ENCODE measurements around the gene ARPC5L. TPM values are rescaled to one million over a fixed set of nuclear protein-coding genes. Genes with fewer than 3 reads are reported as not detected.

ARPC5L gene
- total RNA-seq, 1 experiment from 2014 or later = 47.2 TPM

DNA sequence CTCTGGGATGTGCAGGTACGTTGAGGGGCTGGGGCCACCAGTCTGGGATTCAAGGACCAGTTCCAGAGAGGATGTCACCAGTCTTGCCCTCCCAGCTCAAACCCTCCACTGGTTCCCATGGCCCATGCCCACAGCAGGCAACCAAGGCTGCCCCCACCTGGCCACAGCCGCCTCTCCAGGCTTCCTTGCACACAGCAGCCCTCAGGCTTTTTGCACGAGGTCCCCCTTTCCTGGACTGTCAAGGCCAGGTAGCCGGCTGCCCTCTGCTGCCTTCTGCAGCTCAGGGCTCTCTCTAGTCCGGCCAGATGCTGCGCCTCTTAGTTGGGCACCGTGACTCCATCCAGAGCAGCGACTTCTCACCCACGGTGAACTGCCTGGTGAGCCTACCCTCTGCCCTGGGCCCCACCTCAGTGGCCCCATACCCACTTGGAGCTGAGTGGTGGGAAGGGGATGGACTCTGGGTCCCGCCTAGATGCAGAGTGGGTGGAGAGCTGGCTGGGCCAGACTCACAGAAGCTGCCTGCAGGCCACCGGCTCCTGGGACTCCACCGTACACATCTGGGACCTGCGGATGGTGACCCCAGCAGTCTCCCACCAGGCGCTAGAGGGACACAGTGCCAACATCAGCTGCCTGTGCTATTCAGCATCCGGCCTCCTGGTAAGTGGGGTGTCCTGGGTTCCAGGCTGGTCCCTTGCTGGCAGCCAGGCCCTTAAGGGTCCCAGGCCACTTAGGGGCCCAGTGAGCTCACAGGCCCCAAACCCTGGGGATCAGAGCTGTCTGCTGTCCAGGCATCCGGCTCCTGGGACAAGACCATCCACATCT, 5.8 kb upstream of the ARPC5L start:
- H3K27me3 Mint-ChIP-seq (ENCODE audit: low read depth) = no peaks in the 10 kb centered on the region
- H3K4me1 Mint-ChIP-seq = peaks cover 21% of the 10 kb centered on the region
- peak; percentile 79 for DNase-seq (ENCODE audit: low spot score)
- no peak overlapping the region for H3K27ac Mint-ChIP-seq
- ChIA-PET CTCF (interaction anchor here (0.5 to 12.9 kb wide), 32 partner anchors 11 to 506 kb away, joined by 3 to 935 read pairs (median 4); partner anchors contain the start of genes NR6A1, OLFML2A and SCAI), POLR2A (interaction anchor here (0.6 to 1.9 kb wide), 11 partner anchors 16 to 113 kb away, joined by 3 to 14 read pairs (median 3); partner anchors contain the start of gene NR6A1)
- peak; percentile 62 for ATAC-seq
- peaks cover 41% of the 10 kb centered on the region for H3K36me3 Mint-ChIP-seq
- no peaks in the 10 kb centered on the region for H3K9me3 Mint-ChIP-seq
- H3K4me3 Mint-ChIP-seq = no peak overlapping the region
- TF ChIP-seq, protein P1, sequence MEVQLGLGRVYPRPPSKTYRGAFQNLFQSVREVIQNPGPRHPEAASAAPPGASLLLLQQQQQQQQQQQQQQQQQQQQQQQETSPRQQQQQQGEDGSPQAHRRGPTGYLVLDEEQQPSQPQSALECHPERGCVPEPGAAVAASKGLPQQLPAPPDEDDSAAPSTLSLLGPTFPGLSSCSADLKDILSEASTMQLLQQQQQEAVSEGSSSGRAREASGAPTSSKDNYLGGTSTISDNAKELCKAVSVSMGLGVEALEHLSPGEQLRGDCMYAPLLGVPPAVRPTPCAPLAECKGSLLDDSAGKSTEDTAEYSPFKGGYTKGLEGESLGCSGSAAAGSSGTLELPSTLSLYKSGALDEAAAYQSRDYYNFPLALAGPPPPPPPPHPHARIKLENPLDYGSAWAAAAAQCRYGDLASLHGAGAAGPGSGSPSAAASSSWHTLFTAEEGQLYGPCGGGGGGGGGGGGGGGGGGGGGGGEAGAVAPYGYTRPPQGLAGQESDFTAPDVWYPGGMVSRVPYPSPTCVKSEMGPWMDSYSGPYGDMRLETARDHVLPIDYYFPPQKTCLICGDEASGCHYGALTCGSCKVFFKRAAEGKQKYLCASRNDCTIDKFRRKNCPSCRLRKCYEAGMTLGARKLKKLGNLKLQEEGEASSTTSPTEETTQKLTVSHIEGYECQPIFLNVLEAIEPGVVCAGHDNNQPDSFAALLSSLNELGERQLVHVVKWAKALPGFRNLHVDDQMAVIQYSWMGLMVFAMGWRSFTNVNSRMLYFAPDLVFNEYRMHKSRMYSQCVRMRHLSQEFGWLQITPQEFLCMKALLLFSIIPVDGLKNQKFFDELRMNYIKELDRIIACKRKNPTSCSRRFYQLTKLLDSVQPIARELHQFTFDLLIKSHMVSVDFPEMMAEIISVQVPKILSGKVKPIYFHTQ (CRISPR knock-in tag; IDR thresholded peaks at IDR 0.05) = no peak
- TF ChIP-seq, protein P2, sequence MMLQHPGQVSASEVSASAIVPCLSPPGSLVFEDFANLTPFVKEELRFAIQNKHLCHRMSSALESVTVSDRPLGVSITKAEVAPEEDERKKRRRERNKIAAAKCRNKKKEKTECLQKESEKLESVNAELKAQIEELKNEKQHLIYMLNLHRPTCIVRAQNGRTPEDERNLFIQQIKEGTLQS (CRISPR knock-in tag; conservative IDR thresholded peaks at IDR 0.05) = no peak
- TF ChIP-seq, protein P3, sequence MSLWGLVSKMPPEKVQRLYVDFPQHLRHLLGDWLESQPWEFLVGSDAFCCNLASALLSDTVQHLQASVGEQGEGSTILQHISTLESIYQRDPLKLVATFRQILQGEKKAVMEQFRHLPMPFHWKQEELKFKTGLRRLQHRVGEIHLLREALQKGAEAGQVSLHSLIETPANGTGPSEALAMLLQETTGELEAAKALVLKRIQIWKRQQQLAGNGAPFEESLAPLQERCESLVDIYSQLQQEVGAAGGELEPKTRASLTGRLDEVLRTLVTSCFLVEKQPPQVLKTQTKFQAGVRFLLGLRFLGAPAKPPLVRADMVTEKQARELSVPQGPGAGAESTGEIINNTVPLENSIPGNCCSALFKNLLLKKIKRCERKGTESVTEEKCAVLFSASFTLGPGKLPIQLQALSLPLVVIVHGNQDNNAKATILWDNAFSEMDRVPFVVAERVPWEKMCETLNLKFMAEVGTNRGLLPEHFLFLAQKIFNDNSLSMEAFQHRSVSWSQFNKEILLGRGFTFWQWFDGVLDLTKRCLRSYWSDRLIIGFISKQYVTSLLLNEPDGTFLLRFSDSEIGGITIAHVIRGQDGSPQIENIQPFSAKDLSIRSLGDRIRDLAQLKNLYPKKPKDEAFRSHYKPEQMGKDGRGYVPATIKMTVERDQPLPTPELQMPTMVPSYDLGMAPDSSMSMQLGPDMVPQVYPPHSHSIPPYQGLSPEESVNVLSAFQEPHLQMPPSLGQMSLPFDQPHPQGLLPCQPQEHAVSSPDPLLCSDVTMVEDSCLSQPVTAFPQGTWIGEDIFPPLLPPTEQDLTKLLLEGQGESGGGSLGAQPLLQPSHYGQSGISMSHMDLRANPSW (CRISPR knock-in tag; conservative IDR thresholded peaks at IDR 0.05; ENCODE audit: low read depth) = 0 out of 2 replicates have a peak, but pooled peaks have one; percentile 42
- TF ChIP-seq TEAD1 (CRISPR knock-in tag; IDR thresholded peaks at IDR 0.05) = peak; percentile 48
- TF ChIP-seq, protein P4, sequence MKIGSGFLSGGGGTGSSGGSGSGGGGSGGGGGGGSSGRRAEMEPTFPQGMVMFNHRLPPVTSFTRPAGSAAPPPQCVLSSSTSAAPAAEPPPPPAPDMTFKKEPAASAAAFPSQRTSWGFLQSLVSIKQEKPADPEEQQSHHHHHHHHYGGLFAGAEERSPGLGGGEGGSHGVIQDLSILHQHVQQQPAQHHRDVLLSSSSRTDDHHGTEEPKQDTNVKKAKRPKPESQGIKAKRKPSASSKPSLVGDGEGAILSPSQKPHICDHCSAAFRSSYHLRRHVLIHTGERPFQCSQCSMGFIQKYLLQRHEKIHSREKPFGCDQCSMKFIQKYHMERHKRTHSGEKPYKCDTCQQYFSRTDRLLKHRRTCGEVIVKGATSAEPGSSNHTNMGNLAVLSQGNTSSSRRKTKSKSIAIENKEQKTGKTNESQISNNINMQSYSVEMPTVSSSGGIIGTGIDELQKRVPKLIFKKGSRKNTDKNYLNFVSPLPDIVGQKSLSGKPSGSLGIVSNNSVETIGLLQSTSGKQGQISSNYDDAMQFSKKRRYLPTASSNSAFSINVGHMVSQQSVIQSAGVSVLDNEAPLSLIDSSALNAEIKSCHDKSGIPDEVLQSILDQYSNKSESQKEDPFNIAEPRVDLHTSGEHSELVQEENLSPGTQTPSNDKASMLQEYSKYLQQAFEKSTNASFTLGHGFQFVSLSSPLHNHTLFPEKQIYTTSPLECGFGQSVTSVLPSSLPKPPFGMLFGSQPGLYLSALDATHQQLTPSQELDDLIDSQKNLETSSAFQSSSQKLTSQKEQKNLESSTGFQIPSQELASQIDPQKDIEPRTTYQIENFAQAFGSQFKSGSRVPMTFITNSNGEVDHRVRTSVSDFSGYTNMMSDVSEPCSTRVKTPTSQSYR (CRISPR knock-in tag; IDR thresholded peaks at IDR 0.05) = no peak
- peak; percentile 49 for TF ChIP-seq SP1 (CRISPR knock-in tag; conservative IDR thresholded peaks at IDR 0.05)
- TF ChIP-seq CREM (CRISPR knock-in tag; IDR thresholded peaks at IDR 0.05) = peak; percentile 20; the same call in 1 of the 2 replicates
- TF ChIP-seq, protein P5, sequence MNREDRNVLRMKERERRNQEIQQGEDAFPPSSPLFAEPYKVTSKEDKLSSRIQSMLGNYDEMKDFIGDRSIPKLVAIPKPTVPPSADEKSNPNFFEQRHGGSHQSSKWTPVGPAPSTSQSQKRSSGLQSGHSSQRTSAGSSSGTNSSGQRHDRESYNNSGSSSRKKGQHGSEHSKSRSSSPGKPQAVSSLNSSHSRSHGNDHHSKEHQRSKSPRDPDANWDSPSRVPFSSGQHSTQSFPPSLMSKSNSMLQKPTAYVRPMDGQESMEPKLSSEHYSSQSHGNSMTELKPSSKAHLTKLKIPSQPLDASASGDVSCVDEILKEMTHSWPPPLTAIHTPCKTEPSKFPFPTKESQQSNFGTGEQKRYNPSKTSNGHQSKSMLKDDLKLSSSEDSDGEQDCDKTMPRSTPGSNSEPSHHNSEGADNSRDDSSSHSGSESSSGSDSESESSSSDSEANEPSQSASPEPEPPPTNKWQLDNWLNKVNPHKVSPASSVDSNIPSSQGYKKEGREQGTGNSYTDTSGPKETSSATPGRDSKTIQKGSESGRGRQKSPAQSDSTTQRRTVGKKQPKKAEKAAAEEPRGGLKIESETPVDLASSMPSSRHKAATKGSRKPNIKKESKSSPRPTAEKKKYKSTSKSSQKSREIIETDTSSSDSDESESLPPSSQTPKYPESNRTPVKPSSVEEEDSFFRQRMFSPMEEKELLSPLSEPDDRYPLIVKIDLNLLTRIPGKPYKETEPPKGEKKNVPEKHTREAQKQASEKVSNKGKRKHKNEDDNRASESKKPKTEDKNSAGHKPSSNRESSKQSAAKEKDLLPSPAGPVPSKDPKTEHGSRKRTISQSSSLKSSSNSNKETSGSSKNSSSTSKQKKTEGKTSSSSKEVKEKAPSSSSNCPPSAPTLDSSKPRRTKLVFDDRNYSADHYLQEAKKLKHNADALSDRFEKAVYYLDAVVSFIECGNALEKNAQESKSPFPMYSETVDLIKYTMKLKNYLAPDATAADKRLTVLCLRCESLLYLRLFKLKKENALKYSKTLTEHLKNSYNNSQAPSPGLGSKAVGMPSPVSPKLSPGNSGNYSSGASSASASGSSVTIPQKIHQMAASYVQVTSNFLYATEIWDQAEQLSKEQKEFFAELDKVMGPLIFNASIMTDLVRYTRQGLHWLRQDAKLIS (CRISPR knock-in tag; IDR thresholded peaks at IDR 0.05; ENCODE audit: borderline replicate concordance) = no peak
- peak; percentile 38; the same call in 1 of the 2 replicates for TF ChIP-seq ATF1 (CRISPR knock-in tag; IDR thresholded peaks at IDR 0.05)
- TF ChIP-seq ZBTB21 (CRISPR knock-in tag; IDR thresholded peaks at IDR 0.05; ENCODE audit: borderline replicate concordance) = peak; percentile 47; the same call in 1 of the 2 replicates
- peak; percentile 73; the same call in 1 of the 2 replicates for TF ChIP-seq ESRRA (CRISPR knock-in tag; IDR thresholded peaks at IDR 0.05; ENCODE audit: borderline replicate concordance)
- TF ChIP-seq, protein P6, sequence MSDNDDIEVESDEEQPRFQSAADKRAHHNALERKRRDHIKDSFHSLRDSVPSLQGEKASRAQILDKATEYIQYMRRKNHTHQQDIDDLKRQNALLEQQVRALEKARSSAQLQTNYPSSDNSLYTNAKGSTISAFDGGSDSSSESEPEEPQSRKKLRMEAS (CRISPR knock-in tag; IDR thresholded peaks at IDR 0.05) = peak; percentile 65
- TF ChIP-seq FOXP1 (CRISPR knock-in tag; IDR thresholded peaks at IDR 0.05; ENCODE audit: borderline replicate concordance) = peak; percentile 63; the same call in 1 of the 2 replicates
- peak; percentile 6 for TF ChIP-seq NFATC4 (CRISPR knock-in tag; IDR thresholded peaks at IDR 0.05)
- no peak for TF ChIP-seq TCF7 (CRISPR knock-in tag; IDR thresholded peaks at IDR 0.05; ENCODE audit: low read depth)
- peak; percentile 56; the same call in 1 of the 2 replicates for TF ChIP-seq RELA (CRISPR knock-in tag; IDR thresholded peaks at IDR 0.05; ENCODE audit: borderline replicate concordance)
- no peak for TF ChIP-seq GRHL2 (CRISPR knock-in tag; IDR thresholded peaks at IDR 0.05; ENCODE audit: insufficient replicate concordance, severe bottlenecking)
- TF ChIP-seq SMAD3 (CRISPR knock-in tag; IDR thresholded peaks at IDR 0.05; ENCODE audit: borderline replicate concordance) = 0 out of 2 replicates have a peak, but pooled peaks have one; percentile 35
- TF ChIP-seq, protein P7, sequence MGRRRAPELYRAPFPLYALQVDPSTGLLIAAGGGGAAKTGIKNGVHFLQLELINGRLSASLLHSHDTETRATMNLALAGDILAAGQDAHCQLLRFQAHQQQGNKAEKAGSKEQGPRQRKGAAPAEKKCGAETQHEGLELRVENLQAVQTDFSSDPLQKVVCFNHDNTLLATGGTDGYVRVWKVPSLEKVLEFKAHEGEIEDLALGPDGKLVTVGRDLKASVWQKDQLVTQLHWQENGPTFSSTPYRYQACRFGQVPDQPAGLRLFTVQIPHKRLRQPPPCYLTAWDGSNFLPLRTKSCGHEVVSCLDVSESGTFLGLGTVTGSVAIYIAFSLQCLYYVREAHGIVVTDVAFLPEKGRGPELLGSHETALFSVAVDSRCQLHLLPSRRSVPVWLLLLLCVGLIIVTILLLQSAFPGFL (CRISPR knock-in tag; IDR thresholded peaks at IDR 0.05; ENCODE audit: borderline replicate concordance) = 0 out of 2 replicates have a peak, but pooled peaks have one; percentile 50
